Neural cell (in vitro differentiated cells): Measurements from ENCODE around the gene CCDC85C. TPM values are rescaled to one million over a fixed set of nuclear protein-coding genes. Genes with fewer than 3 reads are reported as not detected.
A peak's percentile ranks its signal among the peaks of the same experiment; 100 is the strongest.

Experiments used
- H2AFZ ChIP-seq: fragments of 200-600, 300-800 bp; sonication (generic), shearing (Covaris generic); 2 replicates; pipeline ENCODE4 v1.6.0; 2014; ENCODE audit warnings: low read depth, mild to moderate bottlenecking, antibody characterized with exemption, low read length, moderate library complexity
- H3F3A ChIP-seq: fragments of 200-600 bp; shearing (Covaris generic); 2 replicates; pipeline ENCODE4 v1.6.1; 2016; ENCODE audit warnings: mild to moderate bottlenecking, moderate library complexity, mixed read lengths, antibody characterized with exemption, low read length; ENCODE audit not compliant: insufficient read depth, poor library complexity, severe bottlenecking
- H3K27ac ChIP-seq: fragments of 200-600, 300-800 bp; sonication (generic), shearing (Covaris generic); 2 replicates; pipeline ENCODE4 v1.5.1; 2014; ENCODE audit warnings: mild to moderate bottlenecking, low read length, moderate library complexity
- H3K27me3 ChIP-seq: fragments of 300-800, 200-600 bp; sonication (generic), shearing (Covaris generic); 2 replicates; pipeline ENCODE4 v1.6.0; 2014; ENCODE audit warnings: mild to moderate bottlenecking, low read depth, low read length, moderate library complexity; ENCODE audit not compliant: insufficient read depth
- H3K36me3 ChIP-seq: fragments of 300-800, 200-600 bp; sonication (generic), shearing (Covaris generic); 2 replicates; pipeline ENCODE4 v1.5.1; 2014; ENCODE audit warnings: mild to moderate bottlenecking, antibody characterized with exemption, low read length, moderate library complexity; ENCODE audit not compliant: insufficient read depth
- H3K4me2 ChIP-seq: fragments of 300-800, 200-600 bp; sonication (generic), shearing (Covaris generic); 2 replicates; pipeline ENCODE4 v1.6.0; 2014; ENCODE audit warnings: mild to moderate bottlenecking, low read length
- H3K4me3 ChIP-seq: fragments of 300-800, 200-600 bp; sonication (generic), shearing (Covaris generic); 2 replicates; pipeline ENCODE4 v1.5.1; 2014; ENCODE audit warnings: mild to moderate bottlenecking, low read length, moderate library complexity
- H3K79me2 ChIP-seq: fragments of 200-600 bp; shearing (Covaris generic); replicated peaks from 2 replicates; pipeline ENCODE4 v1.6.0; 2014; ENCODE audit warnings: mild to moderate bottlenecking, low read length, moderate library complexity; ENCODE audit not compliant: insufficient read depth
- H3K9ac ChIP-seq: fragments of 300-800, 200-600 bp; sonication (generic), shearing (Covaris generic); 2 replicates; pipeline ENCODE4 v1.6.1; 2016; ENCODE audit warnings: mild to moderate bottlenecking, low read length, mixed read lengths
- H3K9me2 ChIP-seq: fragments of 200-600 bp; shearing (Covaris generic); 2 replicates; pipeline ENCODE4 v1.6.1; 2016; ENCODE audit warnings: mild to moderate bottlenecking, low read length, mixed read lengths; ENCODE audit not compliant: insufficient read depth
- H3K9me3 ChIP-seq: fragments of 200-600, 300-800 bp; sonication (generic), shearing (Covaris generic); 2 replicates; pipeline ENCODE4 v1.6.1; 2016; ENCODE audit warnings: mild to moderate bottlenecking, mixed run types, low read length, moderate library complexity, mixed read lengths
- H4K20me1 ChIP-seq: fragments of 200-600 bp; shearing (Covaris generic); 2 replicates; pipeline ENCODE4 v1.6.1; 2016; ENCODE audit warnings: mild to moderate bottlenecking, mixed run types; ENCODE audit not compliant: insufficient read depth
- EP300 ChIP-seq: fragments of 450-650 bp; conservative IDR thresholded peaks from 2 replicates; pipeline ENCODE4 v1.6.1; 2014; ENCODE audit warnings: antibody characterized with exemption, mild to moderate bottlenecking, moderate library complexity; ENCODE audit not compliant: poor library complexity, severe bottlenecking
- EZH2 ChIP-seq: fragments of 200-600, 300-800 bp; shearing (Covaris generic), sonication (generic); IDR thresholded peaks from 2 replicates; pipeline ENCODE4 v1.6.1; 2014; ENCODE audit warnings: antibody characterized with exemption, low read length, borderline replicate concordance, mild to moderate bottlenecking; ENCODE audit not compliant: insufficient read depth, poor library complexity, severe bottlenecking
- MXI1 ChIP-seq: fragments of 450-650 bp; conservative IDR thresholded peaks from 2 replicates; pipeline ENCODE4 v1.6.1; 2014; ENCODE audit warnings: antibody characterized with exemption, mild to moderate bottlenecking; ENCODE audit not compliant: poor library complexity, severe bottlenecking
- POLR2AphosphoS5 ChIP-seq: IDR thresholded peaks from 2 replicates; pipeline ENCODE4 v1.6.1; 2012
- RAD21 ChIP-seq: fragments of 450-650 bp; conservative IDR thresholded peaks from 2 replicates; pipeline ENCODE4 v1.6.1; 2014; ENCODE audit warnings: antibody characterized with exemption, mild to moderate bottlenecking, moderate library complexity
- SMC3 ChIP-seq: fragments of 450-650 bp; conservative IDR thresholded peaks from 2 replicates; pipeline ENCODE4 v1.6.1; 2014; ENCODE audit warnings: antibody characterized with exemption, mild to moderate bottlenecking, moderate library complexity; ENCODE audit not compliant: poor library complexity
- TAF1 ChIP-seq: IDR thresholded peaks from 2 replicates; pipeline ENCODE4 v1.6.1; 2012; ENCODE audit warnings: low read depth
- polyA plus RNA-seq: library from polyadenylated mRNA; depleted of rRNA; stranded (reverse); fragments of >200 nt; gene quantifications from 2 replicates; pipeline ENCODE4 v1.2.3, GENCODE V29; 2014
- TF ChIP-seq, protein P1 (sequence below): fragments of 450-650 bp; IDR thresholded peaks from 2 replicates; pipeline ENCODE4 v1.5.1; 2014; ENCODE audit warnings: antibody characterized with exemption, mild to moderate bottlenecking, moderate library complexity; ENCODE audit not compliant: poor library complexity, severe bottlenecking
- TF ChIP-seq, protein P2 (sequence below): IDR thresholded peaks from 2 replicates; pipeline ENCODE4 v1.6.1; 2012; ENCODE audit warnings: borderline replicate concordance

Gene CCDC85C
- polyA plus RNA-seq, 1 donor from 2014 or later, result 24.8 TPM

DNA sequence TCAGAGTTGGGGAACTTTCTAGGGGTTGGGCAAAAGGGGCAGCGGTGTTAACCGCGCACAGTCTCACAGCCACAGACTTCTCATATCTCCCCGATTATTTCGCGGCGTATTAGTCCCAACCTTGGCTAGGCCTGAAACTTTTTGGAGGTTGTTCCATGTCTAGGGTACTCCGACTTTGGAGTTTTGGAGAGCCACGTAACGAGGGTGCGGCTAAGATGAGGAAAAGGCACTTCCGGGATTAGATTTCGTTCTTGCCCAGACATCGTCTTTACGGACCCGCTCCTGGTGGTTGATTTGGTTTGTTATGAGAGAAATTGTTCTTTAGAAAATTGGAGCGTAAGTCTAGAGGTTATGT is 122.3 kb downstream of the CCDC85C start:
- H3K9me3 ChIP-seq, result no peaks in the 10 kb centered on the region
- H3K9me2 ChIP-seq, result no peaks in the 10 kb centered on the region
- H3K36me3 ChIP-seq, result no peaks in the 10 kb centered on the region
- no peaks in the 10 kb centered on the region for H3F3A ChIP-seq
- H3K4me3 ChIP-seq, result peak overlapping the region; percentile 87
- H3K9ac ChIP-seq, result peak overlapping the region; percentile 75
- no peaks in the 10 kb centered on the region for H3K27me3 ChIP-seq
- no peak for TF ChIP-seq EP300
- no peak for TF ChIP-seq SMC3
- TF ChIP-seq, protein P1, sequence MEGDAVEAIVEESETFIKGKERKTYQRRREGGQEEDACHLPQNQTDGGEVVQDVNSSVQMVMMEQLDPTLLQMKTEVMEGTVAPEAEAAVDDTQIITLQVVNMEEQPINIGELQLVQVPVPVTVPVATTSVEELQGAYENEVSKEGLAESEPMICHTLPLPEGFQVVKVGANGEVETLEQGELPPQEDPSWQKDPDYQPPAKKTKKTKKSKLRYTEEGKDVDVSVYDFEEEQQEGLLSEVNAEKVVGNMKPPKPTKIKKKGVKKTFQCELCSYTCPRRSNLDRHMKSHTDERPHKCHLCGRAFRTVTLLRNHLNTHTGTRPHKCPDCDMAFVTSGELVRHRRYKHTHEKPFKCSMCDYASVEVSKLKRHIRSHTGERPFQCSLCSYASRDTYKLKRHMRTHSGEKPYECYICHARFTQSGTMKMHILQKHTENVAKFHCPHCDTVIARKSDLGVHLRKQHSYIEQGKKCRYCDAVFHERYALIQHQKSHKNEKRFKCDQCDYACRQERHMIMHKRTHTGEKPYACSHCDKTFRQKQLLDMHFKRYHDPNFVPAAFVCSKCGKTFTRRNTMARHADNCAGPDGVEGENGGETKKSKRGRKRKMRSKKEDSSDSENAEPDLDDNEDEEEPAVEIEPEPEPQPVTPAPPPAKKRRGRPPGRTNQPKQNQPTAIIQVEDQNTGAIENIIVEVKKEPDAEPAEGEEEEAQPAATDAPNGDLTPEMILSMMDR, result no peak
- no peak for TF ChIP-seq RAD21
- TF ChIP-seq TAF1, result no peak
- no peak for TF ChIP-seq POLR2AphosphoS5
- no peak for TF ChIP-seq EZH2
- TF ChIP-seq, protein P2, sequence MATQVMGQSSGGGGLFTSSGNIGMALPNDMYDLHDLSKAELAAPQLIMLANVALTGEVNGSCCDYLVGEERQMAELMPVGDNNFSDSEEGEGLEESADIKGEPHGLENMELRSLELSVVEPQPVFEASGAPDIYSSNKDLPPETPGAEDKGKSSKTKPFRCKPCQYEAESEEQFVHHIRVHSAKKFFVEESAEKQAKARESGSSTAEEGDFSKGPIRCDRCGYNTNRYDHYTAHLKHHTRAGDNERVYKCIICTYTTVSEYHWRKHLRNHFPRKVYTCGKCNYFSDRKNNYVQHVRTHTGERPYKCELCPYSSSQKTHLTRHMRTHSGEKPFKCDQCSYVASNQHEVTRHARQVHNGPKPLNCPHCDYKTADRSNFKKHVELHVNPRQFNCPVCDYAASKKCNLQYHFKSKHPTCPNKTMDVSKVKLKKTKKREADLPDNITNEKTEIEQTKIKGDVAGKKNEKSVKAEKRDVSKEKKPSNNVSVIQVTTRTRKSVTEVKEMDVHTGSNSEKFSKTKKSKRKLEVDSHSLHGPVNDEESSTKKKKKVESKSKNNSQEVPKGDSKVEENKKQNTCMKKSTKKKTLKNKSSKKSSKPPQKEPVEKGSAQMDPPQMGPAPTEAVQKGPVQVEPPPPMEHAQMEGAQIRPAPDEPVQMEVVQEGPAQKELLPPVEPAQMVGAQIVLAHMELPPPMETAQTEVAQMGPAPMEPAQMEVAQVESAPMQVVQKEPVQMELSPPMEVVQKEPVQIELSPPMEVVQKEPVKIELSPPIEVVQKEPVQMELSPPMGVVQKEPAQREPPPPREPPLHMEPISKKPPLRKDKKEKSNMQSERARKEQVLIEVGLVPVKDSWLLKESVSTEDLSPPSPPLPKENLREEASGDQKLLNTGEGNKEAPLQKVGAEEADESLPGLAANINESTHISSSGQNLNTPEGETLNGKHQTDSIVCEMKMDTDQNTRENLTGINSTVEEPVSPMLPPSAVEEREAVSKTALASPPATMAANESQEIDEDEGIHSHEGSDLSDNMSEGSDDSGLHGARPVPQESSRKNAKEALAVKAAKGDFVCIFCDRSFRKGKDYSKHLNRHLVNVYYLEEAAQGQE, result no peak
- no peak for TF ChIP-seq MXI1
- H4K20me1 ChIP-seq, result no peaks in the 10 kb centered on the region
- H3K79me2 ChIP-seq, result peaks cover 80% of the 10 kb centered on the region
- H3K27ac ChIP-seq, result peak overlapping the region; percentile 80
- peak overlapping the region; percentile 62 for H3K4me2 ChIP-seq
- peak overlapping the region; percentile 79 for H2AFZ ChIP-seq

DNA sequence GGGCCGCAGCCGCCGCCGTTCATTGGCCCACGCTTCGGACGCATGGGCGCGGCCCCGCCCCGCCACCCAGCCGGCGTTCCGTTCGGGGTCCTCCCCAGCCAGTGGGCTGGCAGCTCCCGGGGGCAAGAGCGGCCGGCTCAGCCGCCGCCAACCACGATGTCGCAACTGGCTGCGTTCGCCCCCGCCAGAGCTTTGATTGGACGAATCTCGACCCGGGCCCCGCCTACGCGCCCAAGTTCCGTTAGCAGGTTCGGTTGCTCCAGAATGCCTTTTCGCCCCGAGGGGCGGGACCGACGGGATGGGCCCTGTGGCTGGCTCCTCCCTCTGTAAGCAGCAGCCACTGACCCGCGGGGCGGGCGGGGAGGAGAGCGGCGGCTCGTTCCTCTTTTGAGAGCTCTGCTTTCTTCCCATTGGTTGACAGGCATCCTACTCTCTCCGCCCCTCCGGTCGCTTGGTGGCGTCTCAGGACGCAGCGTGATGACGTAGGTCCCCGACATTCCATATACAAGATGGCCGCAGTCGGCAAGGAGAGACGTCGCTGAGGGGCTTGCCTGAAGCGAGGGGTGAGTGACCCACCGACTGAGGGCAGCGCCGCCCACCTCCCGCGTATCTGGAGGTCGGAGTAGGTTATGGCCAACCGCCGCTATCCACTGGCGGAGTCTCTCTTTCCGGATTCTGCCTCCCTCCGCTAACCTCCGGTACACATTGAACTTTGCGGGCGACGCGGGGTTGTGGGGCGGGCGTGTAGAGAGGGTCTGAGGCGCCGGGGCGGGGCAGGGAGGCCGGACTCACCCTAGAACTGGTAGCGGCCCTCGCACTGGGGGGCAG is 122.9 kb downstream of the CCDC85C start, which contains the start of gene CCNK:
TSS of gene CCNK (plus strand) at position 493 of the 828 bp plus-strand sequence. CDS start 11,269 bp downstream, outside the sequence.
- Histone ChIP-seq H3K4me2 (peak within 1 kb of the TSS; percentile 62), H3F3A (no peaks in the 10 kb centered on the region), H3K36me3 (no peaks in the 10 kb centered on the region), H3K27me3 (no peaks in the 10 kb centered on the region), H2AFZ (peak within 1 kb of the TSS; percentile 79), H3K27ac (peak within 1 kb of the TSS; percentile 80), H3K79me2 (peaks cover 79% of the 10 kb centered on the region), H4K20me1 (no peaks in the 10 kb centered on the region), H3K9ac (peak within 1 kb of the TSS; percentile 75), H3K9me3 (no peaks in the 10 kb centered on the region), H3K9me2 (no peaks in the 10 kb centered on the region), H3K4me3 (peak within 1 kb of the TSS; percentile 87)
- peak; percentile 61 for TF ChIP-seq EP300
- TF ChIP-seq, protein P1, result no peak
- peak; percentile 86 for TF ChIP-seq MXI1
- peak; percentile 22 for TF ChIP-seq RAD21
- TF ChIP-seq, protein P2, result peak; percentile 74
- TF ChIP-seq SMC3, result no peak
- peak; percentile 64 for TF ChIP-seq TAF1
- TF ChIP-seq POLR2AphosphoS5, result peak; percentile 98
